HCT116 (cell line): ENCODE measurements around the gene ZER1. TPM values are rescaled to one million over a fixed set of nuclear protein-coding genes. Genes with fewer than 3 reads are reported as not detected.

Source experiments
- CEBPB ChIP-seq: IDR thresholded peaks from 2 replicates; pipeline ENCODE4 v1.6.1; 2012; ENCODE audit warnings: low read depth
- EGR1 ChIP-seq: IDR thresholded peaks from 2 replicates; pipeline ENCODE4 v1.6.1; 2012; ENCODE audit warnings: low read depth
- ELF1 ChIP-seq: IDR thresholded peaks from 2 replicates; pipeline ENCODE4 v1.6.1; 2012; ENCODE audit warnings: low read depth, borderline replicate concordance
- EZH2 ChIP-seq: fragments of 200-600 bp; sonication (generic); IDR thresholded peaks from 2 replicates; pipeline ENCODE4 v1.6.1; 2017; ENCODE audit warnings: antibody characterized with exemption, mixed run types
- EZH2phosphoT487 ChIP-seq: fragments of 200-600 bp; IDR thresholded peaks from 2 replicates; pipeline ENCODE4 v1.6.1; 2018; ENCODE audit warnings: antibody characterized with exemption, borderline replicate concordance
- JUND ChIP-seq: IDR thresholded peaks from 2 replicates; pipeline ENCODE4 v1.6.1; 2012
- POLR2AphosphoS5 ChIP-seq: IDR thresholded peaks from 2 replicates; pipeline ENCODE4 v1.6.1; 2011; ENCODE audit warnings: mild to moderate bottlenecking, low read depth, low read length, moderate library complexity
- RAD21 ChIP-seq: IDR thresholded peaks from 2 replicates; pipeline ENCODE4 v1.6.1; 2012; ENCODE audit warnings: low read depth, mild to moderate bottlenecking
- SIN3A ChIP-seq: IDR thresholded peaks from 2 replicates; pipeline ENCODE4 v1.6.1; 2012; ENCODE audit warnings: low read depth
- SP1 ChIP-seq: IDR thresholded peaks from 2 replicates; pipeline ENCODE4 v1.6.1; 2012; ENCODE audit warnings: low read depth
- SRF ChIP-seq: IDR thresholded peaks from 2 replicates; pipeline ENCODE4 v1.6.1; 2012; ENCODE audit warnings: low read depth
- TCF7L2 ChIP-seq: IDR thresholded peaks from 2 replicates; pipeline ENCODE4 v1.7.0; 2011; ENCODE audit warnings: borderline replicate concordance, inconsistent platforms; ENCODE audit not compliant: insufficient read depth, insufficient read length; ENCODE audit errors: extremely low read depth
- YY1 ChIP-seq: IDR thresholded peaks from 2 replicates; pipeline ENCODE4 v1.6.1; 2011; ENCODE audit warnings: low read length, low read depth, moderate library complexity, mild to moderate bottlenecking; ENCODE audit not compliant: insufficient replicate concordance; ENCODE audit errors: extremely low read depth
- ZFX ChIP-seq: fragments of 450-650 bp; IDR thresholded peaks from 2 replicates; pipeline ENCODE4 v1.6.1; 2017
- ZNF274 ChIP-seq: fragments of 200-500 bp; sonication (Bioruptor generic); IDR thresholded peaks from 2 replicates; pipeline ENCODE4 v1.6.1; 2014; ENCODE audit warnings: mild to moderate bottlenecking, low read depth, low read length, inconsistent platforms
- total RNA-seq: library from RNA; stranded (reverse); gene quantifications from one replicate; pipeline ENCODE4 v1.2.1, GENCODE V29; 2021; ENCODE audit not compliant: unreplicated experiment
- TF ChIP-seq, protein P1 (sequence below), 3 experiments: fragments of 200-600 bp in 1 of 3; sonication (generic) in 1 of 3; IDR thresholded peaks in 2 of 3; conservative IDR thresholded peaks in 1 of 3; 2 replicates each; pipeline ENCODE4 v1.5.1; 2012 to 2017; ENCODE audit warnings: low read depth in 2 of 3, low read length in 2 of 3, antibody characterized with exemption in 1 of 3, borderline replicate concordance in 1 of 3, control low read depth in 1 of 3, mild to moderate bottlenecking in 1 of 3, mixed read lengths in 1 of 3, mixed run types in 1 of 3, moderate library complexity in 1 of 3; ENCODE audit not compliant: insufficient read depth in 1 of 3
- TF ChIP-seq, protein P2 (sequence below): IDR thresholded peaks from 2 replicates; pipeline ENCODE4 v1.6.1; 2012

ZER1 gene
- total RNA-seq, 1 experiment from 2014 or later, result 18.0 TPM

GRCh38 chr9:128786681-128787601 lies 15.2 kb upstream of the ZER1 start, which contains the start of gene TBC1D13 (continued):
- TF ChIP-seq POLR2AphosphoS5 (peak; percentile 85), ZFX (peak; percentile 54; the same call in 1 of the 2 replicates), YY1 (peak; percentile 68), EZH2phosphoT487 (no peak), JUND (no peak), SIN3A (peak; percentile 81), SP1 (peak; percentile 85), EZH2 (no peak), CEBPB (peak; percentile 78), EGR1 (peak; percentile 69), ELF1 (no peak), ZNF274 (no peak), SRF (no peak), RAD21 (no peak), TCF7L2 (peak; percentile 52)
- TF ChIP-seq, protein P1, sequence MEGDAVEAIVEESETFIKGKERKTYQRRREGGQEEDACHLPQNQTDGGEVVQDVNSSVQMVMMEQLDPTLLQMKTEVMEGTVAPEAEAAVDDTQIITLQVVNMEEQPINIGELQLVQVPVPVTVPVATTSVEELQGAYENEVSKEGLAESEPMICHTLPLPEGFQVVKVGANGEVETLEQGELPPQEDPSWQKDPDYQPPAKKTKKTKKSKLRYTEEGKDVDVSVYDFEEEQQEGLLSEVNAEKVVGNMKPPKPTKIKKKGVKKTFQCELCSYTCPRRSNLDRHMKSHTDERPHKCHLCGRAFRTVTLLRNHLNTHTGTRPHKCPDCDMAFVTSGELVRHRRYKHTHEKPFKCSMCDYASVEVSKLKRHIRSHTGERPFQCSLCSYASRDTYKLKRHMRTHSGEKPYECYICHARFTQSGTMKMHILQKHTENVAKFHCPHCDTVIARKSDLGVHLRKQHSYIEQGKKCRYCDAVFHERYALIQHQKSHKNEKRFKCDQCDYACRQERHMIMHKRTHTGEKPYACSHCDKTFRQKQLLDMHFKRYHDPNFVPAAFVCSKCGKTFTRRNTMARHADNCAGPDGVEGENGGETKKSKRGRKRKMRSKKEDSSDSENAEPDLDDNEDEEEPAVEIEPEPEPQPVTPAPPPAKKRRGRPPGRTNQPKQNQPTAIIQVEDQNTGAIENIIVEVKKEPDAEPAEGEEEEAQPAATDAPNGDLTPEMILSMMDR (IDR thresholded peaks at IDR 0.05 in 2 of 3, conservative IDR thresholded peaks at IDR 0.05 in 1 of 3; ENCODE audit: borderline replicate concordance in 1 of 3, insufficient read depth in 1 of 3, low read depth in 2 of 3, low read length in 2 of 3), result no peak
- TF ChIP-seq, protein P2, sequence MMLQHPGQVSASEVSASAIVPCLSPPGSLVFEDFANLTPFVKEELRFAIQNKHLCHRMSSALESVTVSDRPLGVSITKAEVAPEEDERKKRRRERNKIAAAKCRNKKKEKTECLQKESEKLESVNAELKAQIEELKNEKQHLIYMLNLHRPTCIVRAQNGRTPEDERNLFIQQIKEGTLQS, result no peak
